Fibroblast of lung (primary cell): Measurements from ENCODE around the gene PATE2. TPM values are rescaled to one million over a fixed set of nuclear protein-coding genes. Genes with fewer than 3 reads are reported as not detected.

Experiments
- DNase-seq, 2 donors: peaks; one replicate each; pipeline versions ENCODE4 v3.0.0 to v3.0.0-alpha.2; 2010; ENCODE audit warnings: low read depth in 2 of 2
- H2AFZ ChIP-seq: 2 replicates; pipeline ENCODE4 v1.5.1; 2012; ENCODE audit warnings: low read length, control low read depth, inconsistent platforms
- H3K27ac ChIP-seq: 2 replicates; pipeline ENCODE4 v1.5.1; 2011; ENCODE audit warnings: low read length, control low read depth; ENCODE audit not compliant: insufficient read depth
- H3K27me3 ChIP-seq: 2 replicates; pipeline ENCODE4 v1.5.1; 2011; ENCODE audit warnings: mild to moderate bottlenecking, low read length; ENCODE audit not compliant: control insufficient read depth, insufficient read depth
- H3K36me3 ChIP-seq: 2 replicates; pipeline ENCODE4 v1.5.1; 2011; ENCODE audit warnings: low read length; ENCODE audit not compliant: control insufficient read depth, insufficient read depth
- H3K4me1 ChIP-seq: 2 replicates; pipeline ENCODE4 v1.5.1; 2011; ENCODE audit warnings: low read length; ENCODE audit not compliant: control insufficient read depth, insufficient read depth; ENCODE audit errors: extremely low read depth
- H3K4me2 ChIP-seq: 2 replicates; pipeline ENCODE4 v1.5.1; 2011; ENCODE audit warnings: low read length, control low read depth; ENCODE audit not compliant: insufficient read depth; ENCODE audit errors: extremely low read depth
- H3K4me3 ChIP-seq, 4 experiments: fragments of 200-600 bp in 1 of 4; sonication (generic) in 1 of 4; replicated peaks in 1 of 4; 2 replicates each; pipeline ENCODE4 v1.5.1; 2011 to 2016; ENCODE audit warnings: low read length in 4 of 4, low read depth in 3 of 4, mild to moderate bottlenecking in 3 of 4, control low read depth in 2 of 4, inconsistent platforms in 1 of 4, mixed read lengths in 1 of 4; ENCODE audit not compliant: insufficient read depth in 1 of 4; ENCODE audit errors: control extremely low read depth in 1 of 4
- H3K79me2 ChIP-seq: 2 replicates; pipeline ENCODE4 v1.5.1; 2012; ENCODE audit warnings: mild to moderate bottlenecking, low read length, inconsistent platforms; ENCODE audit not compliant: control insufficient read depth, insufficient read depth
- H3K9ac ChIP-seq: 2 replicates; pipeline ENCODE4 v1.5.1; 2011; ENCODE audit warnings: mild to moderate bottlenecking, low read length, control low read depth; ENCODE audit not compliant: insufficient read depth
- H3K9me3 ChIP-seq: 2 replicates; pipeline ENCODE4 v1.5.1; 2012; ENCODE audit warnings: low read depth, low read length; ENCODE audit not compliant: control insufficient read depth, insufficient read depth
- H4K20me1 ChIP-seq: 2 replicates; pipeline ENCODE4 v1.5.1; 2011; ENCODE audit warnings: low read length; ENCODE audit not compliant: control insufficient read depth, insufficient read depth; ENCODE audit errors: extremely low read depth
- EZH2 ChIP-seq: IDR thresholded peaks from 2 replicates; pipeline ENCODE4 v1.5.1; 2012; ENCODE audit warnings: low read length, control low read depth, mild to moderate bottlenecking; ENCODE audit errors: missing control alignments
- polyA plus RNA-seq, 2 donors: library from polyadenylated mRNA; depleted of rRNA in 1 of 2; stranded (reverse) in 1 of 2; unstranded in 1 of 2; fragments of >200 nt; gene quantifications; 2 replicates each; pipeline ENCODE4 v1.2.1, GENCODE V29; 2011 to 2012; ENCODE audit warnings: missing spikeins in 1 of 2
- total RNA-seq: library from RNA; depleted of rRNA; stranded (reverse); fragments of >200 nt; gene quantifications from 2 replicates; pipeline ENCODE4 v1.2.1, GENCODE V29; 2014
- TF ChIP-seq, protein P1 (sequence below), 2 donors: IDR thresholded peaks in 1 of 2; conservative IDR thresholded peaks in 1 of 2; 1 replicate in 1 of 2; 2 replicates in 1 of 2; pipeline ENCODE4 v1.5.1; 2011 to 2012; ENCODE audit warnings: low read length in 2 of 2, control low read depth in 1 of 2, inconsistent platforms in 1 of 2, low read depth in 1 of 2, mild to moderate bottlenecking in 1 of 2

PATE2 gene
- total and polyA plus RNA-seq, 2 donors (not counting 1 experiment from before 2014, with no cell fraction given) = 0.17 TPM; not detected in 1

GRCh38 chr11:125799808-125800207, 21.2 kb upstream of the PATE2 start:
- no peak for DNase-seq
- no peak overlapping the region for H3K4me3 ChIP-seq
- no peaks in the 10 kb centered on the region for H3K4me1 ChIP-seq
- TF ChIP-seq, protein P1, sequence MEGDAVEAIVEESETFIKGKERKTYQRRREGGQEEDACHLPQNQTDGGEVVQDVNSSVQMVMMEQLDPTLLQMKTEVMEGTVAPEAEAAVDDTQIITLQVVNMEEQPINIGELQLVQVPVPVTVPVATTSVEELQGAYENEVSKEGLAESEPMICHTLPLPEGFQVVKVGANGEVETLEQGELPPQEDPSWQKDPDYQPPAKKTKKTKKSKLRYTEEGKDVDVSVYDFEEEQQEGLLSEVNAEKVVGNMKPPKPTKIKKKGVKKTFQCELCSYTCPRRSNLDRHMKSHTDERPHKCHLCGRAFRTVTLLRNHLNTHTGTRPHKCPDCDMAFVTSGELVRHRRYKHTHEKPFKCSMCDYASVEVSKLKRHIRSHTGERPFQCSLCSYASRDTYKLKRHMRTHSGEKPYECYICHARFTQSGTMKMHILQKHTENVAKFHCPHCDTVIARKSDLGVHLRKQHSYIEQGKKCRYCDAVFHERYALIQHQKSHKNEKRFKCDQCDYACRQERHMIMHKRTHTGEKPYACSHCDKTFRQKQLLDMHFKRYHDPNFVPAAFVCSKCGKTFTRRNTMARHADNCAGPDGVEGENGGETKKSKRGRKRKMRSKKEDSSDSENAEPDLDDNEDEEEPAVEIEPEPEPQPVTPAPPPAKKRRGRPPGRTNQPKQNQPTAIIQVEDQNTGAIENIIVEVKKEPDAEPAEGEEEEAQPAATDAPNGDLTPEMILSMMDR (conservative IDR thresholded peaks at IDR 0.05 in 1 of 2, IDR thresholded peaks at IDR 0.05 in 1 of 2; ENCODE audit: low read depth in 1 of 2, low read length in 2 of 2) = no peak
- TF ChIP-seq EZH2 = no peak
- H3K36me3 ChIP-seq = no peaks in the 10 kb centered on the region
- H2AFZ ChIP-seq = no peak overlapping the region
- no peak overlapping the region for H3K4me2 ChIP-seq
- H3K9ac ChIP-seq = no peak overlapping the region
- H3K79me2 ChIP-seq = no peaks in the 10 kb centered on the region
- no peaks in the 10 kb centered on the region for H4K20me1 ChIP-seq
- H3K27ac ChIP-seq = no peak overlapping the region
- H3K27me3 ChIP-seq = no peaks in the 10 kb centered on the region
- no peaks in the 10 kb centered on the region for H3K9me3 ChIP-seq

DNA sequence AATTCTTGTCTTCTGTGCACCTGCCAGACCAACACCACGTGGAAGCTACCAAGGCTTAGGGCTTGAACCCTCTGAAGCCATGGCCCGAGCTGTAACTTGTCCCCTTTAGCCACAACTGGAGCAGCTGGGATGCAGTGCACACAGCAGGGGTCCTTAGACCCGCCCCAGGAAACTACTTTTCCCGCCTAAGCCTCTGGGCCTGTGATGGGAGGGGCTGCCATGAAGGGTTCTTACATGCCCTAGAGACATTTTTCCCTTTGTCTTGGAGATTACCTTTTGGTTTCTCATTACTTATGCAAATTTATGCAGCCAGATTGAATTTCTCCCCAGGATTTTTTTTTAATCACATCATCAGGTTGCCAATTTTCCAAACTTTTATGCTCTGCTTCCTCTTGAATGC, 19.0 kb upstream of the PATE2 start:
- no peak overlapping the region for H2AFZ ChIP-seq
- H4K20me1 ChIP-seq = no peaks in the 10 kb centered on the region
- no peaks in the 10 kb centered on the region for H3K27me3 ChIP-seq
- no peaks in the 10 kb centered on the region for H3K36me3 ChIP-seq
- no peaks in the 10 kb centered on the region for H3K79me2 ChIP-seq
- no peak overlapping the region for H3K9ac ChIP-seq
- no peaks in the 10 kb centered on the region for H3K4me1 ChIP-seq
- no peak for DNase-seq
- H3K9me3 ChIP-seq = no peaks in the 10 kb centered on the region
- H3K4me3 ChIP-seq = no peak overlapping the region
- H3K27ac ChIP-seq = no peak overlapping the region
- no peak overlapping the region for H3K4me2 ChIP-seq
- TF ChIP-seq EZH2 = no peak
- TF ChIP-seq, protein P1 (conservative IDR thresholded peaks at IDR 0.05 in 1 of 2, IDR thresholded peaks at IDR 0.05 in 1 of 2; ENCODE audit: low read depth in 1 of 2, low read length in 2 of 2) = no peak

DNA sequence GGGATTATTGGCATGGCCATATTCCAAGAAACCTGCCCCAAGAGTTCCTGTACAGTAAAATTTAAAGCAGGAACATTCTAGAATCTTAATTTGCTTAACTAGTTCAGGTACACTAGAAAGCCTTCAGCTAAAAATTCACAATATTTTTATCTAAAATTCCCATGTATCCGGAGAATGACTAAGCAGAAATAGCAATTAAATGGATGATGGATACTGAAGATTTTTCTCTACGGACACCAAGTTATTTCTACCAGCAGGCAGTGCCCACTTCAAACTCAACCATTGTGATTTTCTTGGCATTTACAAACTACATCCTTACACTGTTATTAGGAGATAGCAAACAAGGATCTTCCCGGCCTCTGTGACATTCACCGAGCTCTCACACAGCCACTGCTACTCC, 12.2 kb upstream of the PATE2 start:
- no peaks in the 10 kb centered on the region for H3K27me3 ChIP-seq

More for the DNA sequence above, 12.2 kb upstream of the PATE2 start:
- no peaks in the 10 kb centered on the region for H3K4me1 ChIP-seq
- TF ChIP-seq, protein P1 (conservative IDR thresholded peaks at IDR 0.05 in 1 of 2, IDR thresholded peaks at IDR 0.05 in 1 of 2; ENCODE audit: low read depth in 1 of 2, low read length in 2 of 2) = no peak
- TF ChIP-seq EZH2 = no peak
- H3K9me3 ChIP-seq = no peaks in the 10 kb centered on the region
- H3K79me2 ChIP-seq = no peaks in the 10 kb centered on the region
- no peak overlapping the region for H3K4me3 ChIP-seq
- no peaks in the 10 kb centered on the region for H3K36me3 ChIP-seq
- no peaks in the 10 kb centered on the region for H4K20me1 ChIP-seq
- no peak overlapping the region for H2AFZ ChIP-seq
- H3K27ac ChIP-seq = no peak overlapping the region
- H3K9ac ChIP-seq = no peak overlapping the region
- DNase-seq = no peak
- H3K4me2 ChIP-seq = no peak overlapping the region
